OCI-LY7 (cell line): ENCODE results near the gene C1QBP.

ENCODE experiments used
- EZH2phosphoT487 ChIP-seq: fragments of 200-600 bp; sonication (generic); IDR thresholded peaks from 2 replicates; pipeline ENCODE4 v1.6.1; 2018; ENCODE audit warnings: low read depth, borderline replicate concordance, mild to moderate bottlenecking, mixed run types, antibody characterized with exemption, low read length, moderate library complexity, mixed read lengths
- TF ChIP-seq, protein P1 (sequence below): fragments of 200-600 bp; sonication (generic); conservative IDR thresholded peaks from 2 replicates; pipeline ENCODE4 v1.5.1; 2014; ENCODE audit warnings: mild to moderate bottlenecking, antibody characterized with exemption, low read length, moderate library complexity, mixed read lengths

DNA sequence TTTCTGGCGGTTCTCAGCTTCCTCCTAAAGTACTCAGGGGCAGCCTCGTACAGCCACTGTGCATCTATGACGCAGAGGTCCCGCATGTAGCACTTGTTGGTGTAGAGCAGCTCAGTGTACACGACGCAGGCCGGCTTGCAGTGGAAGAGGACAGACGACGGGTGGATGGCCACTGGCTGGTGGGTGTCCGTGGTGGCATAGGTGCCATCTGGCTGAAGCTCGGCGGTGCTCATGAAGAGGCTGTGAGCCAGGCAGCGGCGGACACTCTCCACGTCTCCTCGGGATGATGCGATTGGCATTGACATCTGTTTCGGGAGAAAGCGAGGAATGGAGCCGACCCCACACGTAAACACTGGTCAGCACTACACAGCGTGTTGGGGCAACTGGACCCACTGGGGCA, 5.3 kb upstream of the C1QBP start:
- TF ChIP-seq, protein P1, sequence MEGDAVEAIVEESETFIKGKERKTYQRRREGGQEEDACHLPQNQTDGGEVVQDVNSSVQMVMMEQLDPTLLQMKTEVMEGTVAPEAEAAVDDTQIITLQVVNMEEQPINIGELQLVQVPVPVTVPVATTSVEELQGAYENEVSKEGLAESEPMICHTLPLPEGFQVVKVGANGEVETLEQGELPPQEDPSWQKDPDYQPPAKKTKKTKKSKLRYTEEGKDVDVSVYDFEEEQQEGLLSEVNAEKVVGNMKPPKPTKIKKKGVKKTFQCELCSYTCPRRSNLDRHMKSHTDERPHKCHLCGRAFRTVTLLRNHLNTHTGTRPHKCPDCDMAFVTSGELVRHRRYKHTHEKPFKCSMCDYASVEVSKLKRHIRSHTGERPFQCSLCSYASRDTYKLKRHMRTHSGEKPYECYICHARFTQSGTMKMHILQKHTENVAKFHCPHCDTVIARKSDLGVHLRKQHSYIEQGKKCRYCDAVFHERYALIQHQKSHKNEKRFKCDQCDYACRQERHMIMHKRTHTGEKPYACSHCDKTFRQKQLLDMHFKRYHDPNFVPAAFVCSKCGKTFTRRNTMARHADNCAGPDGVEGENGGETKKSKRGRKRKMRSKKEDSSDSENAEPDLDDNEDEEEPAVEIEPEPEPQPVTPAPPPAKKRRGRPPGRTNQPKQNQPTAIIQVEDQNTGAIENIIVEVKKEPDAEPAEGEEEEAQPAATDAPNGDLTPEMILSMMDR = no peak
- no peak for TF ChIP-seq EZH2phosphoT487
